Endothelial cell of umbilical vein (primary cell): ENCODE measurements around the gene GRM5.

Experiments used
- EZH2 ChIP-seq: IDR thresholded peaks from 2 replicates; pipeline ENCODE4 v1.6.1; 2012; ENCODE audit warnings: borderline replicate concordance, low read depth, mild to moderate bottlenecking, moderate library complexity, low read length, inconsistent platforms; ENCODE audit not compliant: severe bottlenecking
- FOS ChIP-seq: IDR thresholded peaks from 2 replicates; pipeline ENCODE4 v1.6.1; 2011; ENCODE audit warnings: mild to moderate bottlenecking, low read length, moderate library complexity, borderline replicate concordance; ENCODE audit not compliant: insufficient read depth
- GATA2 ChIP-seq: IDR thresholded peaks from 2 replicates; pipeline ENCODE4 v1.7.0; 2011; ENCODE audit warnings: low read depth, mild to moderate bottlenecking, moderate library complexity, mixed read lengths, low read length; ENCODE audit not compliant: insufficient read length, insufficient read depth
- JUN ChIP-seq: IDR thresholded peaks from 2 replicates; pipeline ENCODE4 v1.6.1; 2011; ENCODE audit warnings: borderline replicate concordance, low read depth; ENCODE audit not compliant: insufficient read length, insufficient read depth
- MAX ChIP-seq: IDR thresholded peaks from 2 replicates; pipeline ENCODE4 v1.6.1; 2011; ENCODE audit not compliant: insufficient read depth, insufficient read length
- MYC ChIP-seq: IDR thresholded peaks from one replicate; pipeline ENCODE4 v1.6.1; 2011; ENCODE audit warnings: mild to moderate bottlenecking, low read depth, low read length
- POLR2A ChIP-seq: IDR thresholded peaks from 2 replicates; pipeline ENCODE4 v1.6.1; 2012; ENCODE audit warnings: low read depth, mild to moderate bottlenecking, control low read depth, low read length
- POLR2AphosphoS5 ChIP-seq: IDR thresholded peaks from 2 replicates; pipeline ENCODE4 v1.6.1; 2012; ENCODE audit warnings: low read depth, mild to moderate bottlenecking, control low read depth, low read length, moderate library complexity; ENCODE audit not compliant: insufficient read depth
- TF ChIP-seq, protein P1 (sequence below), 2 donors: IDR thresholded peaks; 1 replicate in 1 of 2; 2 replicates in 1 of 2; pipeline ENCODE4 v1.5.1; 2011; ENCODE audit warnings: low read length in 2 of 2, mild to moderate bottlenecking in 2 of 2, moderate library complexity in 2 of 2, control low read depth in 1 of 2, inconsistent platforms in 1 of 2, low read depth in 1 of 2; ENCODE audit not compliant: insufficient read depth in 1 of 2; ENCODE audit errors: extremely low read depth in 1 of 2

GRCh38 chr11:88744140-88744539 lies 321.6 kb downstream of the GRM5 start:
- TF ChIP-seq MAX (no peak), POLR2A (no peak), EZH2 (no peak), POLR2AphosphoS5 (no peak), FOS (no peak), JUN (no peak), MYC (no peak), GATA2 (no peak)
- TF ChIP-seq, protein P1, sequence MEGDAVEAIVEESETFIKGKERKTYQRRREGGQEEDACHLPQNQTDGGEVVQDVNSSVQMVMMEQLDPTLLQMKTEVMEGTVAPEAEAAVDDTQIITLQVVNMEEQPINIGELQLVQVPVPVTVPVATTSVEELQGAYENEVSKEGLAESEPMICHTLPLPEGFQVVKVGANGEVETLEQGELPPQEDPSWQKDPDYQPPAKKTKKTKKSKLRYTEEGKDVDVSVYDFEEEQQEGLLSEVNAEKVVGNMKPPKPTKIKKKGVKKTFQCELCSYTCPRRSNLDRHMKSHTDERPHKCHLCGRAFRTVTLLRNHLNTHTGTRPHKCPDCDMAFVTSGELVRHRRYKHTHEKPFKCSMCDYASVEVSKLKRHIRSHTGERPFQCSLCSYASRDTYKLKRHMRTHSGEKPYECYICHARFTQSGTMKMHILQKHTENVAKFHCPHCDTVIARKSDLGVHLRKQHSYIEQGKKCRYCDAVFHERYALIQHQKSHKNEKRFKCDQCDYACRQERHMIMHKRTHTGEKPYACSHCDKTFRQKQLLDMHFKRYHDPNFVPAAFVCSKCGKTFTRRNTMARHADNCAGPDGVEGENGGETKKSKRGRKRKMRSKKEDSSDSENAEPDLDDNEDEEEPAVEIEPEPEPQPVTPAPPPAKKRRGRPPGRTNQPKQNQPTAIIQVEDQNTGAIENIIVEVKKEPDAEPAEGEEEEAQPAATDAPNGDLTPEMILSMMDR (IDR thresholded peaks at IDR 0.05; ENCODE audit: extremely low read depth in 1 of 2, insufficient read depth in 1 of 2, low read depth in 1 of 2, low read length in 2 of 2): no peak
